ENCODE measurements around the gene SLITRK1.

Gene SLITRK1

GRCh38 chr13:83831796-83832195 is 50.5 kb downstream of the SLITRK1 start:
- Histone ChIP-seq H3K4me1 (ENCODE audit: low read length) (peaks cover 10% of the 10 kb centered on the region), H3K27ac (ENCODE audit: low read length) (no peak overlapping the region), H3K4me2 (ENCODE audit: low read length) (no peak overlapping the region), H2AFZ (ENCODE audit: low read depth, low read length) (no peak overlapping the region; the same call in 1 of the 2 replicates), H4K20me1 (ENCODE audit: insufficient read depth, low read length) (no peaks in the 10 kb centered on the region), H3K79me2 (ENCODE audit: low read length) (no peaks in the 10 kb centered on the region), H3K9ac (ENCODE audit: low read length) (no peak overlapping the region), H3K4me3 (ENCODE audit: low read length) (no peak overlapping the region), H3K36me3 (replicated peaks; ENCODE audit: low read depth, low read length) (no peaks in the 10 kb centered on the region), H3K27me3 (ENCODE audit: low read depth, low read length) (no peaks in the 10 kb centered on the region), H3K9me3 (ENCODE audit: insufficient read depth, low read length) (no peaks in the 10 kb centered on the region)
- no peak for TF ChIP-seq CTCF (IDR thresholded peaks at IDR 0.05; ENCODE audit: low read depth, low read length)
- no peak for TF ChIP-seq EZH2phosphoT487 (IDR thresholded peaks at IDR 0.05; ENCODE audit: low read depth)

DNA sequence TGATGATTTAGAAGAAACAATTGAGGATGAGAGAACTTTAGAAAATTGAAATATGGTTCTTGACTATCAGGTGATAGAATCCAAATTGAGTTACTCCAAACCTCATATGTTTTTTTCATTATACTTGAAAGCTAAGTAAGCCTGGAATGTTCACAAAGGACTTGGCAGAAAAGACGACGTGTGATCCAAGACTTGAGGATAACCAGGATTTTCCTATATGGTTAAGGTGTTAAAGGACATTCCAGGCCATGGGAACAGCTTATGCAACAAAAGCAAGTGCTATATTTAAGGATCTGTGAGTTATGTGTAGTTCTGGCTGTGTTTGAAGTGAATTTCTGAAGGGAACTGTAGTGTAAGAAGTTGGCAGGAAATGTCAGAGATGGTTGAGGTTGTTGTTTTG is 52.5 kb downstream of the SLITRK1 start:
- Histone ChIP-seq H3K9ac (ENCODE audit: low read length) (no peak overlapping the region), H3K9me3 (ENCODE audit: insufficient read depth, low read length) (no peaks in the 10 kb centered on the region), H3K4me2 (ENCODE audit: low read length) (no peak overlapping the region), H2AFZ (ENCODE audit: low read depth, low read length) (no peak overlapping the region), H3K79me2 (ENCODE audit: low read length) (no peaks in the 10 kb centered on the region), H4K20me1 (ENCODE audit: insufficient read depth, low read length) (no peaks in the 10 kb centered on the region), H3K4me3 (ENCODE audit: low read length) (no peak overlapping the region), H3K4me1 (ENCODE audit: low read length) (peaks cover 10% of the 10 kb centered on the region), H3K36me3 (replicated peaks; ENCODE audit: low read depth, low read length) (no peaks in the 10 kb centered on the region), H3K27me3 (ENCODE audit: low read depth, low read length) (no peaks in the 10 kb centered on the region), H3K27ac (ENCODE audit: low read length) (no peak overlapping the region)
- TF ChIP-seq CTCF (IDR thresholded peaks at IDR 0.05; ENCODE audit: low read depth, low read length), result no peak
- TF ChIP-seq EZH2phosphoT487 (IDR thresholded peaks at IDR 0.05; ENCODE audit: low read depth), result no peak

- Histone ChIP-seq H3K9me3 (ENCODE audit: insufficient read depth, low read length) (peaks cover 10% of the 10 kb centered on the region), H3K4me3 (ENCODE audit: low read length) (no peak overlapping the region), H3K27ac (ENCODE audit: low read length) (no peak overlapping the region), H3K4me1 (ENCODE audit: low read length) (peaks cover 5% of the 10 kb centered on the region), H3K36me3 (replicated peaks; ENCODE audit: low read depth, low read length) (no peaks in the 10 kb centered on the region), H4K20me1 (ENCODE audit: insufficient read depth, low read length) (no peaks in the 10 kb centered on the region), H3K4me2 (ENCODE audit: low read length) (no peak overlapping the region), H3K27me3 (ENCODE audit: low read depth, low read length) (no peaks in the 10 kb centered on the region), H3K79me2 (ENCODE audit: low read length) (no peaks in the 10 kb centered on the region), H2AFZ (ENCODE audit: low read depth, low read length) (no peak overlapping the region), H3K9ac (ENCODE audit: low read length) (no peak overlapping the region)
- TF ChIP-seq EZH2phosphoT487 (IDR thresholded peaks at IDR 0.05; ENCODE audit: low read depth), result no peak
- no peak for TF ChIP-seq CTCF (IDR thresholded peaks at IDR 0.05; ENCODE audit: low read depth, low read length)
Measured at GRCh38 chr13:83827338-83827737, 54.9 kb downstream of the SLITRK1 start.

Data from OCI-LY3 (cell line).